Embryonic facial prominence (tissue), 1 donor: Measurements from ENCODE around the gene FBN1.

Experiments used
- DNase-seq: peaks from one replicate; pipeline ENCODE4 v3.0.0-alpha.2; 2016; ENCODE audit errors: extremely low spot score

Gene FBN1

DNA sequence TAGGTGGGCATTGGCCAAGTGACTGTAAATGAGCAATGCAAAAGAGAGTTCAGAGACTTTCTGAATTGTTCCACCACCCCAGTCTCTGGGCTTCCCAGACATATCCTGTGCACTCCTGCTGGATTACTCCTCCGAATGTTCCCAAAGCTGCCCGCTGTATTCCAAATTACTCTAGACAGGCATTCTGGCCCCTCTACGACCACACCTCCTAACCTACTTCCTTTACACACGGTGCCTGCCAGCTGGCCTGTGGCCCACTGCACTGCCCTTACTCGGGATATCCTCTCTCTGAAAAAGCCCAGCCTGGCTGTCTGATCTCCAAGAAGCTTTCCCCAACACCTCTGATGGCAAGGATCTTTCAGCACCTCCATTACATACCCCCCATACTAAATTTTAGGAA, 247.7 kb downstream of the FBN1 start:
- no peak for DNase-seq

- DNase-seq, result no peak
These were observed 249.5 kb downstream of the FBN1 start for GRCh38 chr15:48396020-48396419.

GRCh38 chr15:48395521-48396011, 249.9 kb downstream of the FBN1 start:
- no peak for DNase-seq

DNA sequence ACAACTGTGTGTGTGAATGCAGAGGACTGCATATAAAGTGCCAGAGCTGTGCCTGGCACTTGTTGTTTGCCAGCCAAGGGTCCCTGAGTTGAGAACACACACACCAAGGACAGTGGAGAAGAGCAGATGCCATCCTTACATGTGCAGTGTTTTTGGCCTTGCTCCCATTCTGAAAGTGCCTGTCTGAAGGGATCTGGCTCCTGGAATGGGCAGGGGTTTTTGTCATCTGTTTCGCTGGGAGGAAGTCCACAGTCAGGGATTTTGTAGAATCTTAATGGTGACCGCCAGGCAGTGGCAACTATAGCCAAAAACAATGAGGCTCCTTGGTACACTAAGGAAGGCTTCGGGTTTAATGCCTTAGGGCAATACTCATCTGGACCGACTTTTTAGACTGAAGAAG, 250.5 kb downstream of the FBN1 start:
- no peak for DNase-seq

GRCh38 chr15:48393645-48394506, 251.6 kb downstream of the FBN1 start:
- DNase-seq, result no peak

DNA sequence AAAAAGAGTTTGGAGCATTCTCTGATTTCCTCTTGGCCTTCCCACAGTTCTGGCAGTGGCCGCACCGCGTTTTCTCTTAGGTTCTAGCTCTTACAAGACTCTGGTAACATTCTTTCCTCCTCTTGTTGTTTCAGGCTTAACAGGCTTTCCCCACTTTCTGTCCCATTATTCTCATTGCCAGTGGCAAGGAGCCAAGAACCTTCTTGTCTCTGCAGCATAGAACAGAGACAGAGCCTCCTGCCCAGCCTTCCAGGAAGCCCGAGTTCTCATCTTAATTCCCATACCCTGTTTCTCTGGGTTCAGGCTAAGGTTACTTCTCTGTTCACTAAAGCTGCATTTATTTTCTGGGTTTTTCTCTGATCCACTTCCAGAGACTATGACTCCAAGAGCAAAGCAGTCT, 253.2 kb downstream of the FBN1 start:
- no peak for DNase-seq

- no peak for DNase-seq
These were observed 253.6 kb downstream of the FBN1 start for GRCh38 chr15:48391950-48392349.

GRCh38 chr15:48389691-48390143, 255.8 kb downstream of the FBN1 start:
- no peak for DNase-seq

GRCh38 chr15:48388910-48389309, 256.6 kb downstream of the FBN1 start:
- DNase-seq, result no peak

DNA sequence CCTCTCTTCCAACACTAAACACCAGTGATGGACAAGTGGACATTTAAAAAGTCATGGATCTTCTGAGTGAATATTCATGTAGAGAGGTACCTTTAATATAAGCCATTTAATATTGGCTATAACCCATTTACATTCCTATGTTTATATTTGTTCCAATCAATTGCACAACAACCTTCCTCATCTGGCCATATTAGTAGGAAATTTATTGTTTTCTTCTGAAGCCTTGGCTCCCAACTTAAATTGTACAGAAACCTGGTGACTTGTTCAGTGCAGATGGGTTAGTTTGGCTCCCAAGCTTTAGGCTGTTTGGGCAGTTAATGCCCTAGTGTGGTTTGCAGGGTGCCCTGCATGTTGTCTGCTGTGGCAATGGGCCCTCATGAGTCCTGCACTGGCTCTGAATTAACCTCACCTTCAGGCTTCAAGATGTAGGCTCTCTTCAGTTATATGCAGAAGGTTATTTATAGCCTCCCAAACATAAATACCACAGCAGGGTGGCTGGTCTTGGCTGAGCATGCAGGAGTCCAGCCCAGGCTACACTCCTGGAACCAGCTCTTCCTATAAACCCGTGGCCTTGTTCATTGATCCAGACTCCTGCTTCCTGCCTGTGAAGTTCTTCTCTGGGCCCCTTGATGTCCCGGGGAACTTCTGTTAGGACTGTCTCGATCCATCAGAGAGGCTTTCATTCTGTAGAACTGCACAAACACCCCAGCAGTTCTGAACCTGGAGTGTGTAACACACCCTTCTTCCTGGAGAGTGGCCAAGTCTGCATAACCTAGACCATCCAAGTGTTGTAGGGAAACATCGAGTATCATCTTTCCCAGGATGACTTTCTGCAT, 257.3 kb downstream of the FBN1 start:
- DNase-seq, result no peak

- DNase-seq, result no peak
These were observed 260.3 kb downstream of the FBN1 start for GRCh38 chr15:48385031-48385830.

- DNase-seq, result no peak
These were observed 260.9 kb downstream of the FBN1 start for GRCh38 chr15:48384616-48385015.

DNA sequence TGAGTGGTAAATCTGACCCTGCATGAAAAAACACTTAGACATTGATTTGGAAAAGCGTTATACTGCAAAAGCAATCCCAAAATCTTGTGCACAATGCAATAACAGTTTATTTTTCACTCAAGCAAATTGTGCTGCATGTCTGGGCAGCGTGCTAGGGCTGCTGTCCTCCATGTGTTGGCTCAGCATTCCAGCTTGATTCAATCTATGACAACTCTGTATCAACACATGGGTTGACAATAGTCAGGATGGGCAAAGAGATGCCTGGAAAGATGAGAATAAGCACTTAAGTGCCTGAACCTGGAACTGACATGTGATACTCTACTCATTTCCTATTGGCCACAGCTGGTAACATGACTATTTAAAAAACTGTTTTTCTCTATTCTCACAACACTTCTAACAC, 262.5 kb downstream of the FBN1 start:
- DNase-seq, result no peak

- DNase-seq, result no peak
These were observed 263.6 kb downstream of the FBN1 start for GRCh38 chr15:48381861-48382260.

- DNase-seq, result no peak
These were observed 265.3 kb downstream of the FBN1 start for GRCh38 chr15:48380198-48380597.

- DNase-seq, result no peak
These were observed 269.7 kb downstream of the FBN1 start for GRCh38 chr15:48375767-48376166.

DNA sequence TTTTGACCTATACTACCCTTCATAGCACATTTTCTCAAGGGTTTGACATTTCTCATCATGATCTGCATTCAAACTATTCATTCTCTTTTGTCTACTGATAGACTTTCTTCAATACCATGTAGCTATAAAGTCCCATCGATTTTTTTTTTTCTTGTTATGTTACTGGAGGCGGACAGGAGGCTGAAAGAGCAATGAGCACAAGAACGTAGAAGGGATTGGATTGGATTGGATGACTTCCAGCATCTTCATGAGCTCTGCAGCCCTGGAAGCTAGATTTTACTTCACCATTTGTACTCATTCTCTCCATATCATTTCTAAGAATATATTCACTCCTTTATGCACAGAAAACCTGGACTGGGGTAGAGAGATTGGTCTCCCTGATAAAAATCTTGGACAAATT, 271.0 kb downstream of the FBN1 start:
- DNase-seq, result no peak

DNA sequence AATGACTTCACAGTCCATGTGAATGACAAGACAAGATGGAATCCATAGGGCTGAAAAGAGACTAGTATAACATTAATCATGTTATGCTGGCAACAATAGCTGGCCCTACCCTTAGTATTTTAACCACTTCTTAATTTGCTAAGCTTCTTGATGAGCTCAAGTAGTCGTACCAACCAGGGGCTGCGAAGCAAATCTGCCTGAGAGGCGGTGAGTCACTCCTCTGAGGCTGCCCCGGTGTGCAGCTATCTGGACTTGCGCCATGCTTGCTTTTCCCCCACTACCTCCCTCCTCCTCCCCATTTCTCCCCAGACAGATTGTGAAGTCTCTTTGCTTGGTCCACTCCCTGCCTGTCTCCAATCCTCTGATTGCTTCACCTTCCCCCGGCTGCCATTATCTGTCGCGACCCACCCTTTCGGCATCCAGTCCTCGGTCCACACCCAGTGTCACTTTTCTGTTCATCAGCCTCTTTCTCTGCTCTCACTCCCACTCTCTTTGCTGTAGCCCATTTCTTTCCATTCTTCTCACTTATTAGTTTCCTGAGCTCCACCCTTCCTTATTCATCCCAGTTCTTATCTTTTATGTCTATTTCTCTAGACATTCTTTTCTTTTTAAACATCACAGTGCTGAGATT, 271.6 kb downstream of the FBN1 start:
- DNase-seq, result no peak

DNA sequence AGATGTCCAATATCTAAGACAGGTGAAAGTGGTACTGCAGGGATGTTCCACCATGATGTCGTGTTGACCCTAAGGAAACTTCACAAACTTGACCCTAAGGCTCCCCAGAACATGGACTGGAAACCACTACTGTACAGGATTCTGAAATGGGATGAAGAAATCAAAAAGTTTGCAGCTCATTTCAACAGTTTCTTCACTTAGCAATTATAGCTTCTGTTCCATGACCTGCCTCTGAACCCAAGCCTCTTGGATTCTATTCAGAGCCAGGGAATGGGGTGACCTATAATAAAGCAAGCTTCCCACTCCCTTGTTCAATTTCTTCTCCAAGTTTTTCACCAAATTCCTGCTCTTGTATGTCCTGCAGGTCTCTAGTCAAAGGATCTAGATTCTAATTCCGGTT, 273.5 kb downstream of the FBN1 start:
- no peak for DNase-seq

- no peak for DNase-seq
These were observed 274.0 kb downstream of the FBN1 start for GRCh38 chr15:48371550-48371949.

DNA sequence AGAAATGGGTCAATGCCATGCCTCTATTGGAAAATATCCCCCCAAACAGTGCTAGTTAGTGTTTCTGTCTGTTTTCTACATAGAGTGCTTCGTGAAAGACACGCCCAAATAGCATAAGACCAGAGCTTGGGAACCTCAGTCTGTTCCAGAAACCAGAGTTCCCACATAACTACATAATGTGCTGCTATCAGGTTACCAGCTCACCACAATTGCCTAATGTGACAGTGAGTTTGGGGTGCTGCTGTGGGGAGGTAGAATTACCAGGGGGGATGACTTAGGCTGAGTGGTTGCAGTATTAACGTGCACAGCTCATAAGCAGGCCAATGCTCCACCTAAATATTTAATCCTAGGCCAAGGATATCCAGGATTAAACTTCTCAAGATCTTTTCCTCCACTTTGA, 275.0 kb downstream of the FBN1 start:
- DNase-seq, result peak; percentile 35
